SJCRH30 (cell line): ENCODE data around the gene STXBP6. TPM values are rescaled to one million over a fixed set of nuclear protein-coding genes. Genes with fewer than 3 reads are reported as not detected.

Source experiments
- DNase-seq, 2 experiments: peaks; one replicate each; pipeline ENCODE4 v3.0.0-alpha.2; 2015 to 2020
- H3K27ac ChIP-seq: fragments of 250-450 bp; sonication (Bioruptor Pico); 2 replicates; pipeline ENCODE4 v1.5.1; 2020; ENCODE audit warnings: mild to moderate bottlenecking, moderate library complexity
- H3K27me3 ChIP-seq: fragments of 250-450 bp; sonication (Bioruptor Pico); 2 replicates; pipeline ENCODE4 v1.5.1; 2020; ENCODE audit warnings: mild to moderate bottlenecking, moderate library complexity
- H3K36me3 ChIP-seq: fragments of 250-450 bp; sonication (Bioruptor Pico); 2 replicates; pipeline ENCODE4 v1.5.1; 2020; ENCODE audit warnings: mild to moderate bottlenecking, moderate library complexity
- H3K4me1 ChIP-seq: fragments of 250-450 bp; sonication (Bioruptor Pico); 2 replicates; pipeline ENCODE4 v1.5.1; 2020; ENCODE audit warnings: mild to moderate bottlenecking, moderate library complexity
- H3K4me3 ChIP-seq: fragments of 250-450 bp; sonication (Bioruptor Pico); 2 replicates; pipeline ENCODE4 v1.5.1; 2020; ENCODE audit warnings: mild to moderate bottlenecking, moderate library complexity
- H3K9me3 ChIP-seq: fragments of 250-450 bp; sonication (Bioruptor Pico); replicated peaks from 2 replicates; pipeline ENCODE4 v1.5.1; 2020; ENCODE audit warnings: mild to moderate bottlenecking, moderate library complexity
- total RNA-seq: library from RNA; depleted of rRNA; stranded (reverse); fragments of >200 nt; shearing (Covaris generic); gene quantifications from 2 replicates; pipeline ENCODE4 v1.2.3, GENCODE V29; 2014

STXBP6 gene
- total RNA-seq, 1 experiment from 2014 or later = 2.9 TPM

- Histone ChIP-seq H3K4me1 (peaks cover 10% of the 10 kb centered on the region; the same call in 1 of the 2 replicates), H3K27ac (no peak overlapping the region), H3K4me3 (no peak overlapping the region), H3K9me3 (no peaks in the 10 kb centered on the region), H3K27me3 (no peaks in the 10 kb centered on the region), H3K36me3 (no peaks in the 10 kb centered on the region)
- DNase-seq = no peak
Measured at GRCh38 chr14:24925771-24926374, 124.1 kb downstream of the STXBP6 start.

- H3K27ac ChIP-seq = no peak overlapping the region
- H3K36me3 ChIP-seq = no peaks in the 10 kb centered on the region
- no peaks in the 10 kb centered on the region for H3K27me3 ChIP-seq
- no peaks in the 10 kb centered on the region for H3K9me3 ChIP-seq
- no peak for DNase-seq
- H3K4me1 ChIP-seq = peaks cover 10% of the 10 kb centered on the region; the same call in 1 of the 2 replicates
- no peak overlapping the region for H3K4me3 ChIP-seq
Measured at GRCh38 chr14:24924544-24924943, 125.4 kb downstream of the STXBP6 start.

GRCh38 chr14:24921903-24922302, 128.0 kb downstream of the STXBP6 start:
- no peak for DNase-seq
- H3K4me1 ChIP-seq = no peaks in the 10 kb centered on the region
- H3K36me3 ChIP-seq = no peaks in the 10 kb centered on the region
- no peak overlapping the region for H3K4me3 ChIP-seq
- no peaks in the 10 kb centered on the region for H3K27me3 ChIP-seq
- no peak overlapping the region for H3K27ac ChIP-seq
- H3K9me3 ChIP-seq = no peaks in the 10 kb centered on the region

GRCh38 chr14:24920265-24921075, 129.5 kb downstream of the STXBP6 start:
- Histone ChIP-seq H3K27me3 (no peaks in the 10 kb centered on the region), H3K4me3 (no peak overlapping the region), H3K4me1 (no peaks in the 10 kb centered on the region), H3K36me3 (no peaks in the 10 kb centered on the region), H3K27ac (no peak overlapping the region), H3K9me3 (no peaks in the 10 kb centered on the region)
- DNase-seq = no peak

- Histone ChIP-seq H3K9me3 (no peaks in the 10 kb centered on the region), H3K27me3 (no peaks in the 10 kb centered on the region), H3K4me3 (no peak overlapping the region), H3K36me3 (no peaks in the 10 kb centered on the region), H3K27ac (no peak overlapping the region), H3K4me1 (no peaks in the 10 kb centered on the region)
- no peak for DNase-seq
Measured at GRCh38 chr14:24918822-24919221, 131.1 kb downstream of the STXBP6 start.

- no peaks in the 10 kb centered on the region for H3K36me3 ChIP-seq
- no peaks in the 10 kb centered on the region for H3K9me3 ChIP-seq
- no peak overlapping the region for H3K4me3 ChIP-seq
- no peak for DNase-seq
- H3K27me3 ChIP-seq = no peaks in the 10 kb centered on the region
- no peak overlapping the region for H3K27ac ChIP-seq
- no peaks in the 10 kb centered on the region for H3K4me1 ChIP-seq
Measured at GRCh38 chr14:24915958-24916595, 133.9 kb downstream of the STXBP6 start.

- no peak overlapping the region for H3K27ac ChIP-seq
- H3K36me3 ChIP-seq = no peaks in the 10 kb centered on the region
- no peaks in the 10 kb centered on the region for H3K27me3 ChIP-seq
- H3K9me3 ChIP-seq = no peaks in the 10 kb centered on the region
- no peaks in the 10 kb centered on the region for H3K4me1 ChIP-seq
- no peak for DNase-seq
- H3K4me3 ChIP-seq = no peak overlapping the region
Measured at GRCh38 chr14:24915403-24915921, 134.5 kb downstream of the STXBP6 start.

GRCh38 chr14:24913746-24914145, 136.2 kb downstream of the STXBP6 start:
- Histone ChIP-seq H3K36me3 (no peaks in the 10 kb centered on the region), H3K9me3 (no peaks in the 10 kb centered on the region), H3K4me1 (no peaks in the 10 kb centered on the region), H3K4me3 (no peak overlapping the region), H3K27me3 (no peaks in the 10 kb centered on the region), H3K27ac (no peak overlapping the region)
- no peak for DNase-seq

- H3K27ac ChIP-seq = no peak overlapping the region
- no peak for DNase-seq
- no peaks in the 10 kb centered on the region for H3K27me3 ChIP-seq
- no peaks in the 10 kb centered on the region for H3K36me3 ChIP-seq
- H3K4me3 ChIP-seq = no peak overlapping the region
- H3K4me1 ChIP-seq = no peaks in the 10 kb centered on the region
- no peaks in the 10 kb centered on the region for H3K9me3 ChIP-seq
Measured at GRCh38 chr14:24913021-24913420, 136.9 kb downstream of the STXBP6 start.

GRCh38 chr14:24911324-24912109, 138.4 kb downstream of the STXBP6 start:
- H3K27ac ChIP-seq = no peak overlapping the region
- H3K4me3 ChIP-seq = no peak overlapping the region
- DNase-seq = no peak

GRCh38 chr14:24910408-24910986, 139.4 kb downstream of the STXBP6 start:
- DNase-seq = no peak
- Histone ChIP-seq H3K27me3 (0 out of 2 replicates have a peak, but pooled peaks cover 3% of the 10 kb centered on the region), H3K4me1 (no peaks in the 10 kb centered on the region), H3K9me3 (no peaks in the 10 kb centered on the region), H3K27ac (no peak overlapping the region), H3K4me3 (no peak overlapping the region), H3K36me3 (no peaks in the 10 kb centered on the region)

More at GRCh38 chr14:24911324-24912109, 138.4 kb downstream of the STXBP6 start:
- Histone ChIP-seq H3K36me3 (no peaks in the 10 kb centered on the region), H3K4me1 (no peaks in the 10 kb centered on the region), H3K9me3 (no peaks in the 10 kb centered on the region), H3K27me3 (0 out of 2 replicates have a peak, but pooled peaks cover 3% of the 10 kb centered on the region)

GRCh38 chr14:24909523-24910302, 140.2 kb downstream of the STXBP6 start:
- H3K36me3 ChIP-seq = no peaks in the 10 kb centered on the region
- no peak overlapping the region for H3K4me3 ChIP-seq

GRCh38 chr14:24908592-24909236, 141.2 kb downstream of the STXBP6 start:
- H3K9me3 ChIP-seq = no peaks in the 10 kb centered on the region
- H3K27me3 ChIP-seq = 0 out of 2 replicates have a peak, but pooled peaks cover 3% of the 10 kb centered on the region
- no peaks in the 10 kb centered on the region for H3K4me1 ChIP-seq
- H3K27ac ChIP-seq = no peak overlapping the region
- H3K4me3 ChIP-seq = no peak overlapping the region
- H3K36me3 ChIP-seq = no peaks in the 10 kb centered on the region
- no peak for DNase-seq

More at GRCh38 chr14:24909523-24910302, 140.2 kb downstream of the STXBP6 start:
- no peak for DNase-seq
- H3K27ac ChIP-seq = no peak overlapping the region
- H3K4me1 ChIP-seq = no peaks in the 10 kb centered on the region
- H3K27me3 ChIP-seq = 0 out of 2 replicates have a peak, but pooled peaks cover 3% of the 10 kb centered on the region
- no peaks in the 10 kb centered on the region for H3K9me3 ChIP-seq
